ENCODE results near the gene BTNL8.
"Not testable (repeated sequence)": the region's sequence is repeated elsewhere in the genome, so short reads cannot be mapped to it uniquely, and the experiment has no call there.

BTNL8 gene

GRCh38 chr5:180873615-180874520 is 25.1 kb upstream of the BTNL8 start:
- H3K4me3 ChIP-seq = no peak overlapping the region
- H3K27ac ChIP-seq = peak overlapping the region in 10 of 21 experiments; percentile 11 to 71 (median 52)

GRCh38 chr5:180874804-180875582 is 24.0 kb upstream of the BTNL8 start:
- H3K27ac ChIP-seq = no peak overlapping the region

GRCh38 chr5:180875860-180876426 is 23.0 kb upstream of the BTNL8 start:
- no peak overlapping the region for H3K27ac ChIP-seq
- H3K4me3 ChIP-seq = no peak overlapping the region

More at GRCh38 chr5:180874804-180875582, 24.0 kb upstream of the BTNL8 start:
- H3K4me3 ChIP-seq = no peak overlapping the region

- H3K27ac ChIP-seq, H3K4me3 ChIP-seq: not testable (repeated sequence)
These were observed 13.0 kb upstream of the BTNL8 start for GRCh38 chr5:180885845-180886529.

GRCh38 chr5:180889381-180889780 is 9.6 kb upstream of the BTNL8 start:
- H3K4me3 ChIP-seq = no peak overlapping the region
- H3K27ac ChIP-seq = no peak overlapping the region

GRCh38 chr5:180895330-180895729 is 3.6 kb upstream of the BTNL8 start:
- H3K4me3 ChIP-seq = not testable (repeated sequence)

GRCh38 chr5:180900178-180900577 is 1.2 kb downstream of the BTNL8 start:
- Histone ChIP-seq H3K27ac (no peak overlapping the region), H3K4me3 (no peak overlapping the region)

More at GRCh38 chr5:180895330-180895729, 3.6 kb upstream of the BTNL8 start:
- not testable (repeated sequence) for H3K27ac ChIP-seq

- H3K27ac ChIP-seq = no peak overlapping the region
These were observed 2.5 kb downstream of the BTNL8 start for GRCh38 chr5:180901319-180902009.

GRCh38 chr5:180908400-180908799 is 9.4 kb downstream of the BTNL8 start:
- H3K4me3 ChIP-seq = no peak overlapping the region
- no peak overlapping the region for H3K27ac ChIP-seq

More at GRCh38 chr5:180901319-180902009, 2.5 kb downstream of the BTNL8 start:
- H3K4me3 ChIP-seq = no peak overlapping the region

GRCh38 chr5:180908998-180909731 is 10.2 kb downstream of the BTNL8 start:
- H3K27ac ChIP-seq = peak overlapping the region in 3 of 21 experiments; percentile 4 to 59 (median 5)
- H3K4me3 ChIP-seq = no peak overlapping the region

- H3K4me3 ChIP-seq = no peak overlapping the region
- peak overlapping the region in 4 of 21 experiments; percentile 4 to 59 (median 18) for H3K27ac ChIP-seq
These were observed 10.8 kb downstream of the BTNL8 start for GRCh38 chr5:180909782-180910181.

GRCh38 chr5:180910182-180910581 is 11.2 kb downstream of the BTNL8 start:
- H3K27ac ChIP-seq = peak overlapping the region in 2 of 21 experiments; percentile 5 to 30
- no peak overlapping the region for H3K4me3 ChIP-seq

GRCh38 chr5:180910735-180911134 is 11.8 kb downstream of the BTNL8 start:
- Histone ChIP-seq H3K27ac (no peak overlapping the region), H3K4me3 (no peak overlapping the region)

- Histone ChIP-seq H3K4me3 (no peak overlapping the region), H3K27ac (no peak overlapping the region)
These were observed 15.7 kb downstream of the BTNL8 start for GRCh38 chr5:180914646-180915045.

GRCh38 chr5:180915924-180916323 is 17.0 kb downstream of the BTNL8 start:
- H3K27ac ChIP-seq = no peak overlapping the region
- H3K4me3 ChIP-seq = no peak overlapping the region

- Histone ChIP-seq H3K4me3 (no peak overlapping the region), H3K27ac (no peak overlapping the region)
These were observed 19.4 kb downstream of the BTNL8 start for GRCh38 chr5:180918380-180918779.

- H3K27ac ChIP-seq = no peak overlapping the region
- H3K4me3 ChIP-seq = no peak overlapping the region
These were observed 21.8 kb downstream of the BTNL8 start for GRCh38 chr5:180920710-180921109.

GRCh38 chr5:180922932-180923331 is 24.0 kb downstream of the BTNL8 start:
- no peak overlapping the region for H3K27ac ChIP-seq
- H3K4me3 ChIP-seq = no peak overlapping the region

Measured in skin epidermis (tissue), 12 donors.